ENCODE data around the gene KIAA1549.
A peak's percentile ranks its signal among the peaks of the same experiment; 100 is the strongest.

The KIAA1549 gene

DNA sequence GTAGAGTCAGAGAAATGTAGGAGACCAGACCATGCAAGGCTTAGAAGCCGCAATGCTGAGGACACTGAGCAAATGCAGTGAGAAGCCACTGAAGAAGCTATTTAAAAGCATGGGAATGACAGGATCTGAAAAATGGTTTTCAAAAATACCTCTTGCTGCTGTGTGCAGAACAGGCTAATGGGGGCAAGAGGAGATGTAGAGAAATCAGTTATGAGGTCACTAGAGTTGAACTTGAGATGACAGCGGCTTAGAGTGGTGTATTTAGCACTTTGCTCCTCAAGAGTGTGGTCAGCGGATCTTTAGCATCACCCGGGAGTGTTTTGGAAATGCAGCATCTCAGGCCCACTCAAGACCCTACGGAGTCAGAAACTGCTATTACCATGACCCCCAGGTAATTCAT lies 48.8 kb downstream of the KIAA1549 start:
- no peak overlapping the region for H3K18ac ChIP-seq (ENCODE audit: low read depth in 1 of 2, low read length in 2 of 2)
- H3K79me1 ChIP-seq (replicated peaks; ENCODE audit: low read length, poor library complexity, severe bottlenecking), result peaks cover 11% of the 10 kb centered on the region
- no peak overlapping the region for H3K4me2 ChIP-seq (ENCODE audit: low read length, poor library complexity, severe bottlenecking)
- H2BK120ac ChIP-seq (ENCODE audit: low read depth, low read length), result no peak overlapping the region
- H4K8ac ChIP-seq (ENCODE audit: low read length), result no peak overlapping the region
- no peak overlapping the region for H2AFZ ChIP-seq (ENCODE audit: low read depth, low read length)
- no peaks in the 10 kb centered on the region for H3K9me3 ChIP-seq (ENCODE audit: control insufficient read depth, low read length)
- no peaks in the 10 kb centered on the region for H3K27me3 ChIP-seq (ENCODE audit: control insufficient read depth in 1 of 2, insufficient read depth in 1 of 2, low read length in 2 of 2)
- H3K4me3 ChIP-seq (ENCODE audit: insufficient read depth in 1 of 2, low read depth in 1 of 2, low read length in 2 of 2), result no peak overlapping the region
- no peaks in the 10 kb centered on the region for H3K36me3 ChIP-seq (ENCODE audit: control insufficient read depth in 1 of 2, insufficient read depth in 2 of 2, low read depth in 1 of 2, low read length in 2 of 2)
- 94% methylated on average over 4 of the region's 5 CpGs for WGBS
- no peak overlapping the region for H2BK12ac ChIP-seq (ENCODE audit: low read length in 2 of 2)
- no peak overlapping the region for H3K27ac ChIP-seq (ENCODE audit: low read length, poor library complexity, severe bottlenecking)
- no peak overlapping the region for H2BK5ac ChIP-seq (ENCODE audit: low read depth, low read length, poor library complexity, severe bottlenecking)
- no peak overlapping the region for H3K14ac ChIP-seq (ENCODE audit: low read length in 2 of 2)
- H3K4ac ChIP-seq (ENCODE audit: low read depth in 1 of 2, low read length in 2 of 2), result no peak overlapping the region
- H4K91ac ChIP-seq (ENCODE audit: low read length), result no peak overlapping the region
- no peak overlapping the region for H3K9ac ChIP-seq (ENCODE audit: low read length)
- no peak overlapping the region for H2BK15ac ChIP-seq (ENCODE audit: low read depth, poor library complexity, severe bottlenecking)
- H2AK5ac ChIP-seq (ENCODE audit: low read length, severe bottlenecking), result no peak overlapping the region
- H3K23ac ChIP-seq (ENCODE audit: low read length in 2 of 2), result no peak overlapping the region
- no peak for DNase-seq
- H3K4me1 ChIP-seq (ENCODE audit: control insufficient read depth, insufficient read depth, low read depth, low read length), result peaks cover 3% of the 10 kb centered on the region

DNA sequence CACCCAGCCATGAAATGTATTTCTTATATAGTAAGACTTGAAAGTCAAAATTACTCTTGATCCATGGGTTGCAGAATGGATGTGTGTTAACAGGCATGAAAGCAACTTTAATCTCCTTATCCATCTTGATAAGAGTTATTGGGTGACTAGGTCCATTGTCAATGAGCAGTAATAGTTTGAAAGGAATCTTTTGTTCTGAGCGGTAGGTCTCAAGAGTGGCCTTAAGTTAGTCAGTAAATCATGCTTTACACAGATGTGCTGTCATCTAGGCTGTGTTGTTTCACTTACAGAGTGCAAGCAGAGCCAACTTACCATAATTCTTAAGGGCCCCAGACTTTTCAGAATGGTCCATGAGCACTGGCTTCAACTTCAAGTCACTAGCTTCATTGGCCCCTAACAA lies 51.2 kb downstream of the KIAA1549 start:
- Histone ChIP-seq H3K36me3 (ENCODE audit: control insufficient read depth in 1 of 2, insufficient read depth in 2 of 2, low read depth in 1 of 2, low read length in 2 of 2) (no peaks in the 10 kb centered on the region), H3K23ac (ENCODE audit: low read length in 2 of 2) (no peak overlapping the region), H2BK5ac (ENCODE audit: low read depth, low read length, poor library complexity, severe bottlenecking) (no peak overlapping the region), H2BK120ac (ENCODE audit: low read depth, low read length) (no peak overlapping the region), H2AK5ac (ENCODE audit: low read length, severe bottlenecking) (no peak overlapping the region), H2AFZ (ENCODE audit: low read depth, low read length) (no peak overlapping the region), H3K9me3 (ENCODE audit: control insufficient read depth, low read length) (no peaks in the 10 kb centered on the region), H2BK15ac (ENCODE audit: low read depth, poor library complexity, severe bottlenecking) (no peak overlapping the region), H3K27ac (ENCODE audit: low read length, poor library complexity, severe bottlenecking) (no peak overlapping the region), H3K4ac (ENCODE audit: low read depth in 1 of 2, low read length in 2 of 2) (no peak overlapping the region), H3K4me3 (ENCODE audit: insufficient read depth in 1 of 2, low read depth in 1 of 2, low read length in 2 of 2) (no peak overlapping the region), H2BK12ac (ENCODE audit: low read length in 2 of 2) (no peak overlapping the region), H3K27me3 (ENCODE audit: control insufficient read depth in 1 of 2, insufficient read depth in 1 of 2, low read length in 2 of 2) (no peaks in the 10 kb centered on the region), H3K4me2 (ENCODE audit: low read length, poor library complexity, severe bottlenecking) (no peak overlapping the region), H3K18ac (ENCODE audit: low read depth in 1 of 2, low read length in 2 of 2) (no peak overlapping the region), H4K8ac (ENCODE audit: low read length) (no peak overlapping the region), H4K91ac (ENCODE audit: low read length) (no peak overlapping the region), H3K9ac (ENCODE audit: low read length) (no peak overlapping the region), H3K79me1 (replicated peaks; ENCODE audit: low read length, poor library complexity, severe bottlenecking) (peaks cover 8% of the 10 kb centered on the region), H3K14ac (ENCODE audit: low read length in 2 of 2) (no peak overlapping the region), H3K4me1 (ENCODE audit: control insufficient read depth, insufficient read depth, low read depth, low read length) (peaks cover 7% of the 10 kb centered on the region)
- no peak for DNase-seq
- WGBS, result 54% methylated on average over 1 of the region's 1 CpG

DNA sequence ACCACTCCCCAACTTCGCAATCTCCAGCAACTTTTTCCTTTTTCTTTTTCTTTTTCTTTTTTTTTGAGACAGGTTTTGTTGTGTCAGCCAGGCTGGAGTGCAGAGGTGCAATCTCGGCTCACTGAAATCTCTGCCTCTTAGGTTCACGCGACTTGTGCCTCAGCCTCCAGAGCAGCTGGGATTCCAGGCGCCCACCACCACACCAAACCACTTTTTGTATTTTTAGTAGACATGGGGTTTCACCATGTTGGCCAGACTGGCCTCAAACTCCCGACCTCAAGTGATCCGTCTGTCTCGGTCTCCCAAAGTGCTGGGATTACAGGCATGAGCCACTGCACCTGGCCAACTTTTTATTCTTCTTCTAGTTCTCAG lies 55.0 kb downstream of the KIAA1549 start:
- no peak for DNase-seq
- Histone ChIP-seq H2BK12ac (ENCODE audit: low read length in 2 of 2) (no peak overlapping the region), H3K4ac (ENCODE audit: low read depth in 1 of 2, low read length in 2 of 2) (no peak overlapping the region), H4K91ac (ENCODE audit: low read length) (no peak overlapping the region), H2BK5ac (ENCODE audit: low read depth, low read length, poor library complexity, severe bottlenecking) (no peak overlapping the region), H2AK5ac (ENCODE audit: low read length, severe bottlenecking) (no peak overlapping the region), H2AFZ (ENCODE audit: low read depth, low read length) (no peak overlapping the region), H3K4me2 (ENCODE audit: low read length, poor library complexity, severe bottlenecking) (no peak overlapping the region), H3K23ac (ENCODE audit: low read length in 2 of 2) (no peak overlapping the region), H3K27me3 (ENCODE audit: control insufficient read depth in 1 of 2, insufficient read depth in 1 of 2, low read length in 2 of 2) (no peaks in the 10 kb centered on the region), H3K36me3 (ENCODE audit: control insufficient read depth in 1 of 2, insufficient read depth in 2 of 2, low read depth in 1 of 2, low read length in 2 of 2) (no peaks in the 10 kb centered on the region), H3K14ac (ENCODE audit: low read length in 2 of 2) (no peak overlapping the region), H3K27ac (ENCODE audit: low read length, poor library complexity, severe bottlenecking) (peak overlapping the region; percentile 36), H3K9me3 (ENCODE audit: control insufficient read depth, low read length) (no peaks in the 10 kb centered on the region), H3K18ac (ENCODE audit: low read depth in 1 of 2, low read length in 2 of 2) (no peak overlapping the region), H4K8ac (ENCODE audit: low read length) (no peak overlapping the region), H3K4me3 (ENCODE audit: insufficient read depth in 1 of 2, low read depth in 1 of 2, low read length in 2 of 2) (no peak overlapping the region), H3K4me1 (ENCODE audit: control insufficient read depth, insufficient read depth, low read depth, low read length) (peaks cover 9% of the 10 kb centered on the region), H3K79me1 (replicated peaks; ENCODE audit: low read length, poor library complexity, severe bottlenecking) (peaks cover 10% of the 10 kb centered on the region), H2BK120ac (ENCODE audit: low read depth, low read length) (no peak overlapping the region), H3K9ac (ENCODE audit: low read length) (no peak overlapping the region), H2BK15ac (ENCODE audit: low read depth, poor library complexity, severe bottlenecking) (no peak overlapping the region)
- 95% methylated on average over 7 of the region's 8 CpGs for WGBS

DNA sequence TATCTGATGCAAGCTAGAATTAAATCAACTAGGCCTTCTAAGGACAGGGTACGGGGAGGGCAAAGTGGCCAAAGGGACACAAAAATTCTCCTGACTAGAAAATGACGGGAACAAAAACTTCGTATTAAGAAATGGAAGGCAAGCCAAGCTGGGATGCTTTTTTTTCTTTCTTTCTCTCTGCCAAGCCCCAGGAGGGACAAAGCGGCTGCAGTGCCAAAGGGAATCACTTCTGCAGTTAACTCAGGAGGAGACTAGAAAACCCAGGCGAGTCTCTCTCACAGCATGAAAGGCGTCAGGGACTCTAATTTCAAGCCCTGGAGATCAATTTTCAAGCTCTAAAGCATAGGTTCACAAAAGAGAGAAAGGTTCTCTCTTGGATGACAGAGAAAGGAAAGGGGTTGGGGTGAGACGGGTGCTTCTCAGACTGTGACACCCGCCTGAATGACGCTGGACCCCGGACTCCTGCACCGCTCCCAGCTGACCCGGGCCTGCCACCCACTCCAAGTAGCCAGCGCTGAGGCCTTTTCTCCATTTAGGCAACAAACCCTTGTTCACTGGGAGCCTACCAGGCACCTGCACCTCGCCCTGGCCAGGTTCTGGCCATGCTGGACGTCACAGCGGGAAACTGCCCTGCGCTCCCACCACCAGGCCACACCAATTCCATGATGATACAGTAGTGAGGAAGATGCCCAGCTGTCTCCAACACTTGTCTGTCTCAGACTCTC lies 56.5 kb downstream of the KIAA1549 start:
- no peak overlapping the region for H2BK15ac ChIP-seq (ENCODE audit: low read depth, poor library complexity, severe bottlenecking)
- H3K9me3 ChIP-seq (ENCODE audit: control insufficient read depth, low read length), result no peaks in the 10 kb centered on the region
- no peak overlapping the region for H2BK12ac ChIP-seq (ENCODE audit: low read length in 2 of 2)
- no peak overlapping the region for H2AK5ac ChIP-seq (ENCODE audit: low read length, severe bottlenecking)
- peaks cover 14% of the 10 kb centered on the region for H3K79me1 ChIP-seq (replicated peaks; ENCODE audit: low read length, poor library complexity, severe bottlenecking)
- no peak overlapping the region for H2BK120ac ChIP-seq (ENCODE audit: low read depth, low read length)
- H2BK5ac ChIP-seq (ENCODE audit: low read depth, low read length, poor library complexity, severe bottlenecking), result no peak overlapping the region
- H2AFZ ChIP-seq (ENCODE audit: low read depth, low read length), result no peak overlapping the region
- no peak overlapping the region for H4K8ac ChIP-seq (ENCODE audit: low read length)
- H3K23ac ChIP-seq (ENCODE audit: low read length in 2 of 2), result no peak overlapping the region
- peak overlapping the region; percentile 75 for H4K91ac ChIP-seq (ENCODE audit: low read length)
- peak overlapping the region; percentile 51 for H3K9ac ChIP-seq (ENCODE audit: low read length)
- H3K27me3 ChIP-seq (ENCODE audit: control insufficient read depth in 1 of 2, insufficient read depth in 1 of 2, low read length in 2 of 2), result no peaks in the 10 kb centered on the region
- no peak overlapping the region for H3K27ac ChIP-seq (ENCODE audit: low read length, poor library complexity, severe bottlenecking)
- H3K18ac ChIP-seq (ENCODE audit: low read depth in 1 of 2, low read length in 2 of 2), result no peak overlapping the region
- no peak overlapping the region for H3K14ac ChIP-seq (ENCODE audit: low read length in 2 of 2)
- H3K4me3 ChIP-seq (ENCODE audit: insufficient read depth in 1 of 2, low read depth in 1 of 2, low read length in 2 of 2), result no peak overlapping the region
- peak overlapping the region in 1 of 2 experiments; percentile 35 for H3K4ac ChIP-seq (ENCODE audit: low read depth in 1 of 2, low read length in 2 of 2)
- peaks cover 13% of the 10 kb centered on the region for H3K4me1 ChIP-seq (ENCODE audit: control insufficient read depth, insufficient read depth, low read depth, low read length)
- WGBS, result 92% methylated on average over 16 of the region's 17 CpGs
- DNase-seq, result no peak
- H3K4me2 ChIP-seq (ENCODE audit: low read length, poor library complexity, severe bottlenecking), result no peak overlapping the region
- no peaks in the 10 kb centered on the region for H3K36me3 ChIP-seq (ENCODE audit: control insufficient read depth in 1 of 2, insufficient read depth in 2 of 2, low read depth in 1 of 2, low read length in 2 of 2)

Data from mesenchymal stem cell (in vitro differentiated cells and primary cell).